Gastroesophageal sphincter (tissue), 4 donors: Measurements from ENCODE around the gene KIAA0040. TPM values are rescaled to one million over a fixed set of nuclear protein-coding genes. Genes with fewer than 3 reads are reported as not detected.

Source experiments
- ATAC-seq: fragments of 150-250 bp; one replicate; pipeline ENCODE4 v1.9.1; 2016; ENCODE audit warnings: mild to moderate bottlenecking, moderate library complexity
- H3K27ac ChIP-seq, 4 donors: fragments of 200-600 bp; sonication (generic) in 3 of 4; 1 replicate in 3 of 4; 2 replicates in 1 of 4; pipeline ENCODE4 v1.5.1; 2016 to 2019
- H3K27me3 ChIP-seq: fragments of 200-600 bp; sonication (generic); one replicate; pipeline ENCODE4 v1.5.1; 2019
- H3K36me3 ChIP-seq, 2 donors: fragments of 200-600 bp; sonication (generic); one replicate each; pipeline ENCODE4 v1.5.1; 2019; ENCODE audit warnings: control low read depth in 1 of 2
- H3K4me1 ChIP-seq, 3 donors: fragments of 200-600 bp; sonication (generic); 1 replicate in 2 of 3; 2 replicates in 1 of 3; pipeline ENCODE4 v1.5.1; 2016 to 2019; ENCODE audit warnings: control low read depth in 2 of 3
- H3K4me3 ChIP-seq, 2 donors: fragments of 200-600 bp; sonication (generic); one replicate each; pipeline ENCODE4 v1.5.1; 2019; ENCODE audit warnings: mild to moderate bottlenecking in 1 of 2, moderate library complexity in 1 of 2
- H3K9me3 ChIP-seq, 3 donors: fragments of 200-600 bp; sonication (generic); one replicate each; pipeline ENCODE4 v1.5.1; 2017 to 2019; ENCODE audit warnings: control low read depth in 2 of 3
- EP300 ChIP-seq: sonication (generic); formaldehyde crosslinking; IDR thresholded peaks from one replicate; pipeline ENCODE4 v1.6.1; 2017; ENCODE audit warnings: antibody characterized with exemption, mild to moderate bottlenecking
- POLR2A ChIP-seq, 2 donors: fragments of 450-650 bp; IDR thresholded peaks; one replicate each; pipeline ENCODE4 v1.6.1; 2017; ENCODE audit warnings: antibody characterized with exemption in 2 of 2, mild to moderate bottlenecking in 2 of 2, moderate library complexity in 1 of 2
- POLR2AphosphoS5 ChIP-seq: sonication (generic); formaldehyde crosslinking; IDR thresholded peaks from one replicate; pipeline ENCODE4 v1.6.1; 2017; ENCODE audit warnings: antibody characterized with exemption
- WGBS, 2 donors: methylation state at CpG; one replicate each; pipeline ENCODE4 v1.1.5; 2018; ENCODE audit warnings: low coverage in 1 of 2; 5-methylcytosine and 5-hydroxymethylcytosine counted together
- total RNA-seq, 4 donors: library from RNA; depleted of rRNA; stranded (reverse); fragments of >200 nt; gene quantifications; one replicate each; pipeline ENCODE4 v1.1.0, GENCODE V29; 2016
- TF ChIP-seq, protein P1 (sequence below), 4 experiments: fragments of 200-600 bp in 2 of 4; fragments of 450-650 bp in 2 of 4; sonication (generic) in 1 of 4; IDR thresholded peaks; one replicate each; pipeline ENCODE4 v1.5.1; 2017 to 2019; ENCODE audit warnings: antibody characterized with exemption in 4 of 4, mild to moderate bottlenecking in 2 of 4, moderate library complexity in 2 of 4

The KIAA0040 gene
- total RNA-seq, 4 donors from 2014 or later: 43.2 to 54.3 (median 46.5) TPM

DNA sequence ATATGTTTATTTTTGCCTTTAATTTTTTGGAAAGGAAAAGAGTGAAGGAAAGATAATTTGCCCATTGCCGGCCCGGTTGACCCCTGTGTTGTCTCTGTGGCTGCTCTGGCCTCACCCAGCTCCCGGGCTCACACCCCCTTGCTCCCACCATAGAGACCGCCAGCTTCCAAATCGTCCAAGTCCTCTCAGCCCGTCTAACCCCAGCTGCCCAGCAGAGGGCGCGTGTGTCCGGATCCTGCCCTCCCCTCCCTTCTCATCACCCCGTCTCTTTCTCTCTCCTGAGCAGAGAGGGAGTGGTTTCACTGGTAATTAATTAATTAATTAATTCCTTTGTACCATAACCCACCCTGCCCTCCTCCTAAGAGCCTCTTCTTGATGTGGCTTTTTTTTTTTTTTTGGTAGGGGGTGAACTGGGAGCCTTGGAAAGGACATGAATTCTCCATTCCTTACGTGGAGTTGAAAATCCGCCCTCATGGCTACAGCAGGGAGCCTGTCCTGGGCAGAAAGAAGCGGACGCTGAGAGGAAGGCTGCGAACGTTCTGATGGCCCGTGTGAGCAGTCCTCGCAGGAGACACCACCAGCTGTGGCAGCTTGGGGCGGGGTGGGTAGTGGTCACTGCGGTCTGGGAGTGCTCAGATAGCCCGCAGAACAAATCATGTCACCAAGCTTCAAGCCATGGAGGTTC, 45.9 kb downstream of the KIAA0040 start:
- Histone ChIP-seq H3K9me3 (no peaks in the 10 kb centered on the region), H3K36me3 (no peaks in the 10 kb centered on the region), H3K4me3 (no peak overlapping the region), H3K27me3 (no peaks in the 10 kb centered on the region), H3K4me1 (peaks cover 0 to 28% (median 6%) of the 10 kb centered on the region in 3 donors), H3K27ac (no peak overlapping the region)
- peak; percentile 57 for ATAC-seq
- 10 to 19% methylated on average over 11 of the region's 21 CpGs for WGBS, 2 donors
- TF ChIP-seq EP300 (no peak), POLR2AphosphoS5 (no peak), POLR2A (IDR thresholded peaks at IDR 0.05) (no peak)
- TF ChIP-seq, protein P1, sequence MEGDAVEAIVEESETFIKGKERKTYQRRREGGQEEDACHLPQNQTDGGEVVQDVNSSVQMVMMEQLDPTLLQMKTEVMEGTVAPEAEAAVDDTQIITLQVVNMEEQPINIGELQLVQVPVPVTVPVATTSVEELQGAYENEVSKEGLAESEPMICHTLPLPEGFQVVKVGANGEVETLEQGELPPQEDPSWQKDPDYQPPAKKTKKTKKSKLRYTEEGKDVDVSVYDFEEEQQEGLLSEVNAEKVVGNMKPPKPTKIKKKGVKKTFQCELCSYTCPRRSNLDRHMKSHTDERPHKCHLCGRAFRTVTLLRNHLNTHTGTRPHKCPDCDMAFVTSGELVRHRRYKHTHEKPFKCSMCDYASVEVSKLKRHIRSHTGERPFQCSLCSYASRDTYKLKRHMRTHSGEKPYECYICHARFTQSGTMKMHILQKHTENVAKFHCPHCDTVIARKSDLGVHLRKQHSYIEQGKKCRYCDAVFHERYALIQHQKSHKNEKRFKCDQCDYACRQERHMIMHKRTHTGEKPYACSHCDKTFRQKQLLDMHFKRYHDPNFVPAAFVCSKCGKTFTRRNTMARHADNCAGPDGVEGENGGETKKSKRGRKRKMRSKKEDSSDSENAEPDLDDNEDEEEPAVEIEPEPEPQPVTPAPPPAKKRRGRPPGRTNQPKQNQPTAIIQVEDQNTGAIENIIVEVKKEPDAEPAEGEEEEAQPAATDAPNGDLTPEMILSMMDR (IDR thresholded peaks at IDR 0.05): peak; percentile 58 to 73 (median 64)

DNA sequence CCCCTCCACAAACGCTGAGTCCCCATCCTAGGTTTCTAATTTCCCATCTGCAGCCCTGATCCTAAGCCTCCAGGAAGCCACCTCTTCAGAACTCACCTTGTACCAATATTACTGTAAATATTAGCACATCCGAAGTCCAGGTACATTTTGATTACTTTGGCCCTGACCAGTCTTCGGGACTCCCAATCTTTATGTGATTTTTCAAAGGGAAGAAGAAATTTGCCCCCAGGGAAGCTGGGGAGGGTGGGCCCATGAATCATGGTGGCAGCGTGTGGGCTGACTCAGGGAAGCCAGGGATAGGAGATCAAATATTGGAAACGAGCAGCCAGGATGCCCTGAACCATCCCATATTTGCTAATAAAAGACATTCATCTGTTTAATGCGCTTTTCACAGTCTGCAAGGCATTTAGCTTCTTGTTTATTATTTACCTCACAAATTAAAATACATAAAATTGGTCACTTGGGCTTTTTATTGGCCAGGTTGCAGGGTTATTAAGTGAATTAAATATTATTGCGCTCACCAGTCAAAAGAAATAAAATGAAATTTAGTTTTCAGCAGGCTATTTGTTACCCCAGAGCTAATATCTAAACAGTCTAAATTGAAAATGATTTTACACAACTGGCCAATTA, 46.6 kb downstream of the KIAA0040 start:
- Histone ChIP-seq H3K4me1 (peaks cover 0 to 25% (median 6%) of the 10 kb centered on the region in 3 donors), H3K27ac (no peak overlapping the region), H3K9me3 (no peaks in the 10 kb centered on the region), H3K4me3 (no peak overlapping the region), H3K27me3 (no peaks in the 10 kb centered on the region), H3K36me3 (no peaks in the 10 kb centered on the region)
- no peak for ATAC-seq
- 71 to 72% methylated on average over 5 to 6 of the region's 7 CpGs for WGBS, 2 donors
- TF ChIP-seq POLR2AphosphoS5: no peak
- no peak for TF ChIP-seq EP300
- no peak for TF ChIP-seq POLR2A (IDR thresholded peaks at IDR 0.05)
- TF ChIP-seq, protein P1 (IDR thresholded peaks at IDR 0.05): no peak

DNA sequence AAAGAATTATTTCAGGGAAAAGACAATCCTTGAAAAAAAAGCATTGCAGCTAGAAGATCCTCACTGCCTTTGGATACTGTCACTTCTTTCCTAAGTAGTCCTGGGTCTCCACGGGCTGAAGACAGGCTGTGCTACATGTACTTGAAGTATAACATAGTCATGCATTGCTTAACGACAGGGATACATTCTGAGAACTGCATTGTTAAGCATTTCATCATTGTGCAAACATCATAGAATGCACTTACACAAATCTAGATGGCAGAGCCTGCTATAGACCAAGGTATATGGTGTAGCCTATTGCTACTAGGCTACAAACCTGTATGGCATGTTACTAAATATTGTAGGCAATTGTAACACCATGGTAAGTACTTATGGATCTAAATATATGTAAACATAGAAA, 54.0 kb downstream of the KIAA0040 start:
- 50 to 58% methylated on average over 2 of the region's 2 CpGs for WGBS, 2 donors
- Histone ChIP-seq H3K9me3 (no peaks in the 10 kb centered on the region), H3K4me1 (peaks cover 12 to 49% (median 13%) of the 10 kb centered on the region in 3 donors), H3K27ac (peak overlapping the region in 3 of 4 donors; percentile 41 to 56 (median 51)), H3K4me3 (no peak overlapping the region), H3K27me3 (no peaks in the 10 kb centered on the region), H3K36me3 (no peaks in the 10 kb centered on the region)
- no peak for TF ChIP-seq POLR2AphosphoS5
- TF ChIP-seq EP300: no peak
- TF ChIP-seq, protein P1 (IDR thresholded peaks at IDR 0.05): no peak
- TF ChIP-seq POLR2A (IDR thresholded peaks at IDR 0.05): no peak
- ATAC-seq: no peak

DNA sequence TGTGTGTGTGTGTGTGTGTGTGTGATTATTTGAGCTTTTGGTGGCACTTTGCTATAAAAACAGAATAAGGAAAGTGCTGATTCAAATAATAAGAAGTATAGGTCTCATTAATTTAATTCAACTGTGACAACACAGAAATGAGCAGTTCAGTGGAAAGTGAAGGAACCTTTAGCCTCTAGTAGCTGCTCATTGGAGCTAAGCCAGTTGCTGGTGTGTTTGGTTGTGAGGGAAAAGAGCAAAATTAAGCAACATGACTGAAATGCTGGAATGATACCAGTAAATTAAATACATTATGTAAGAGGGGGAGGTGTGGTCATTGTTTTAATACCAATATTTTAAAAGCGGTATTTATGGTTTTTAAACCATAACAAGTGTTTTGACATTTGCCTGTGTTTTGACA, 55.2 kb downstream of the KIAA0040 start:
- WGBS, 2 donors: 38 to 73% methylated on average over 1 of the region's 1 CpG
- H3K27ac ChIP-seq: peak overlapping the region in 3 of 4 donors; percentile 41 to 56 (median 51)

More for the DNA sequence above, 55.2 kb downstream of the KIAA0040 start:
- no peak for ATAC-seq
- Histone ChIP-seq H3K9me3 (no peaks in the 10 kb centered on the region), H3K4me1 (peaks cover 18 to 61% (median 22%) of the 10 kb centered on the region in 3 donors), H3K36me3 (no peaks in the 10 kb centered on the region), H3K4me3 (no peak overlapping the region), H3K27me3 (no peaks in the 10 kb centered on the region)
- TF ChIP-seq POLR2A (IDR thresholded peaks at IDR 0.05): no peak
- TF ChIP-seq POLR2AphosphoS5: peak; percentile 35
- TF ChIP-seq, protein P1 (IDR thresholded peaks at IDR 0.05): no peak
- TF ChIP-seq EP300: no peak
